T47D (cell line): ENCODE results near the gene ZXDB.
"Not testable (repeated sequence)": the region's sequence is repeated elsewhere in the genome, so short reads cannot be mapped to it uniquely, and the experiment has no call there.

Source experiments
- DNase-seq, 2 experiments: peaks; one replicate each; pipeline versions ENCODE4 v3.0.0 to v3.0.0-alpha.2; 2011 to 2012; ENCODE audit warnings: low read depth in 1 of 2, low spot score in 1 of 2
- JUND ChIP-seq: IDR thresholded peaks from 2 replicates; pipeline ENCODE4 v1.6.1; 2012; ENCODE audit warnings: low read depth
- in situ Hi-C: cut with HindIII; loops from 2 replicates; pipeline ENCODE4 v1.10.0; 2016; ENCODE audit warnings: low sequenced_read_pairs, low pct_unique_long_range_greater_than_20kb

Gene ZXDB

DNA sequence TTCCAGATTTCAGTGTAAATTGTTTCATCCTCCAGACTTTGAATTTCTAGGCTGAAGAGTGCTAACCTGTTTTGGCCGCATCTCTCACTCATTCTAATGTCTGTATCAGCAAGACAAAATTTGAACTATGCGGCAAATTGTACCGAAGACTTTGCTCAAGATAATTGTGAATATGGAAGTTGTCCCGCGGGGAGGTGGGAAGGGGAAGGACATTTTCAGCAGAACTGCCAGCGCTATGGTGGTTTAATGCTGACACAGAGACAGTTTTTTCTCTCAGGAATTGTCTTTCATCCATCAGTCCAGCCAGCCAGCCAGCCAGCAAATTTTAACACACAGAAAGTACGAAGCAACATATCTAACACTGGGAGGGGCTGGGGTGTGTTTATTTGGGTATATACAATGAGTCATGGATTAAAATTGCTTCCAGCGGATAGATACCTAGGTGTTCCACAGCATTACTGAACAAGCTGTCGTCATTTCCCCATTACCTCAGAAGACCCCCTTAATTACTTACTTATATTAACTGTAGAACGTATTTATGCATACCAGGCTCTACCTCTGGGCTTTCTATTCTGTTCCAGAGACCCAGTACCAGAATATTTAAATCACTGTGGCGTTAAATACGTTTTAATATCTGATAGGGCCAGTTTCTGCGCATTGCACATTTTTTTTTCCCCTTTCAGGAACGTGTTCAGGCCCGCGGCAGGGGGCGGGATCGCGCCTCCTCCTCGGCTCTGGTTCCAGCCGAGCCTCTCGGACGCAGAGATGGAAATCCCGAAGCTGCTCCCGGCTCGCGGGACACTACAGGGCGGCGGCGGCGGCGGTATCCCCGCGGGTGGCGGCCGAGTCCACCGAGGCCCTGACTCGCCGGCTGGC, at the start of gene ZXDB:
TSS of gene ZXDB (plus strand) at position 728 of the 876 bp plus-strand sequence. CDS start at position 766, 38 bp downstream.
- in situ Hi-C loops = not testable (repeated sequence)
- peak in 1 of 2 experiments; percentile 25 for DNase-seq

DNA sequence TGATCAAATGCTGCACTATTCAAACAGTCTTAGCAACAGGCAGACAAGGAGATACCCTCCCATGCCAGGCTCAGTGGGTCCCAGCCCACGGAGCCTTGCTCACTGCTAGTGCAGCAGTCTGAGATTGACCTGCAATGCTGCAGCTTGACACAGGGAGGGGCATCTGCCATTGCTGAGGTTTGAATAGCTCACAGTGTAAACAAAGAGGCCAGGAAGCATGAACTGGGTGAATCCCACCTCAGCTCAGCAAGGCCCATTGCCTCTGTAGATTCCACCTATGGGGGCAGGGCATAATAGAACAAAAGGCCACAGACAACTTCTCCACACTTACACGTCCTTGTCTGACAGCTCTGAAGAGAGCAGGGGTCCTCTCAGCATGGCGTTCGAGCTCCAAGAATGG, 26.6 kb upstream of the ZXDB start:
- TF ChIP-seq JUND = no peak
- in situ Hi-C loops = no loop called here
- no peak for DNase-seq

- no peak for TF ChIP-seq JUND
- in situ Hi-C loops = no loop called here
- peak in 1 of 2 experiments; percentile 34 for DNase-seq
These were observed 18.1 kb upstream of the ZXDB start for GRCh38 chrX:57573754-57574153.

DNA sequence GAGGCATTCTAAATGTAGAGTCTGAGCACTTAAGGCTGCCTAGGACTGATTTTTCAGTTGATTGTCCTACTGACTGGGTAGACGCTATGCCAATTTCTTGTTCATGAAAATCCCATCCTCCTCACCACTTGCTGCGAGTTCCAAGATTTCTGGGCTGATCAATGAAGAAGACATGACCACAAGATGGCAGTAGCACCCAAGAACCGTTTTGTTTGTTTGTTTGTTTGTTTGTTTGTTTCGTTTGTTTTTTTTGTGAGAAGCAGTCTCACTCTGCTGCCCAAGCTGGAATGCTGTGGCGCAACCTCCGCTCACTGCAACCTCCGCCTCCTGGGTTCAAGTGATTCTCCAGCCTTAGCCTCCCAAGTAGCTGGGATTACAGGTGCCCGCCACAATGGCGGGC, 8.9 kb upstream of the ZXDB start:
- in situ Hi-C loops = not testable (repeated sequence)
- peak in 1 of 2 experiments; percentile 19 for DNase-seq

DNA sequence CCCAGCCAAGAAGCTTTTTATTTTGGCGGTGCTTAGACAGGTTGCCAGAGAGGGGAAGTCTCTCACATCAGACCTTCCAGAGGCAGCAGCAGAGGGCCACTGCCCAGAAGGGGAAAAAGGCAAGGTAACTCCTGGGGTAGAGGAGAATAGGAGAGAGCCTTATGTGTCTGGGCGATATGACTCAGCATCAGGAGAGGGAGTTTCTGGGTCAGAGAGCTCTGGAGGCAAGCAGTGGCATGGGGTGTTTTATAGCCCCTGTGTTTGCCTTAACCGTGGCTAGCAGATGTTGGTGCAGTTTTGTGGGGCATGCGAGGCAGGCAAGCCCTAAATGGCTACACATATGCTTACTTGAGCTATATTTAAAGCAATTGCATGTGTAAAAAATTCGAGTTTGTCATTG, 8.3 kb upstream of the ZXDB start:
- no peak for DNase-seq
- in situ Hi-C loops = no loop called here
- TF ChIP-seq JUND = no peak

GRCh38 chrX:57586360-57586759, 5.5 kb upstream of the ZXDB start:
- DNase-seq = no peak
- in situ Hi-C loops = no loop called here
- no peak for TF ChIP-seq JUND

- no peak for TF ChIP-seq JUND
- in situ Hi-C loops = no loop called here
- no peak for DNase-seq
These were observed 4.7 kb upstream of the ZXDB start for GRCh38 chrX:57587062-57587461.

- in situ Hi-C loops = no loop called here
- DNase-seq = no peak
- TF ChIP-seq JUND = no peak
These were observed 4.2 kb upstream of the ZXDB start for GRCh38 chrX:57587607-57588006.

DNA sequence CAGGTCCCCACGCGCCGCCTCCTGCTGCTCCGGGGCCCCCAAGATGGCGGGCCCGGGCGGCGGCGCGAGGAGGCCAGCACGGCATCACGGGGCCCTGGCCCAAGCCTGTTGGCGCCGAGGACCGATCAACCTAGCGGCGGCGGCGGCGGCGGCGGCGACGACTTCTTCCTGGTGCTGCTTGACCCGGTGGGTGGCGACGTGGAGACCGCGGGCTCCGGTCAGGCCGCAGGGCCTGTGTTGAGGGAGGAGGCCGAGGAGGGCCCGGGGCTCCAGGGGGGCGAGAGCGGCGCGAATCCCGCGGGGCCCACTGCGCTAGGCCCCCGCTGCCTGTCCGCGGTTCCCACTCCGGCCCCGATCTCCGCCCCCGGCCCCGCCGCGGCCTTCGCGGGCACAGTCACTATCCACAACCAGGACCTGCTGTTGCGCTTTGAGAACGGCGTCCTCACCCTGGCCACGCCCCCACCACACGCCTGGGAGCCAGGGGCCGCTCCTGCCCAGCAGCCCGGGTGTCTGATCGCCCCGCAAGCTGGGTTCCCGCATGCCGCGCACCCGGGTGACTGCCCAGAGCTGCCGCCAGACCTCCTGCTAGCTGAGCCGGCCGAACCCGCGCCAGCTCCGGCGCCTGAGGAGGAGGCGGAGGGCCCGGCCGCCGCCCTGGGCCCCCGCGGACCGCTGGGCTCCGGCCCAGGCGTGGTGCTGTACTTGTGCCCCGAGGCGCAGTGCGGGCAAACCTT, 516 bp downstream of the ZXDB start:
- peak in 1 of 2 experiments; percentile 28 for DNase-seq
- in situ Hi-C loops = not testable (repeated sequence)

GRCh38 chrX:57592894-57593215, 1.0 kb downstream of the ZXDB start:
- in situ Hi-C loops = not testable (repeated sequence)
- peak in 1 of 2 experiments; percentile 73 for DNase-seq

DNA sequence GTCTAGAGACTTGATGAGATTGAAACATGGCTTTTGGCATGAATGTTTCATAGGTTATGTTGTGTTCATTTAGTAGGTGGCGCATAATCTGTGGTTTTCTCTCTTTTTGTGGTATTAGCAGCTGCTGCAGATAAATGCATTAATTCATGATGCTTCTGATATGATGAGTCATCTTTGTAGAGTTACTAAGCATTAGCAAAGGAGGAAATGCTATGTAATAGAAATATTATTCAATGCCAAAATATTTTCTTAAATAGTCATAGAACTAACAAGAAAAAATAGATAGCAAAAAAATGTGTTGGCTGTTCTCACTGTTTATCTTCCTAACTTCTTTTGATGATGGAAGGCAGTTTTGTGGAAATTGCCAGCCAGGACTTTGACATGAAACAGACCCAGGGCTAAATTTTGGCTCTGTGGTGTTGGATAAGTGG, 3.6 kb downstream of the ZXDB start:
- TF ChIP-seq JUND = no peak
- no peak for DNase-seq
- in situ Hi-C loops = no loop called here

DNA sequence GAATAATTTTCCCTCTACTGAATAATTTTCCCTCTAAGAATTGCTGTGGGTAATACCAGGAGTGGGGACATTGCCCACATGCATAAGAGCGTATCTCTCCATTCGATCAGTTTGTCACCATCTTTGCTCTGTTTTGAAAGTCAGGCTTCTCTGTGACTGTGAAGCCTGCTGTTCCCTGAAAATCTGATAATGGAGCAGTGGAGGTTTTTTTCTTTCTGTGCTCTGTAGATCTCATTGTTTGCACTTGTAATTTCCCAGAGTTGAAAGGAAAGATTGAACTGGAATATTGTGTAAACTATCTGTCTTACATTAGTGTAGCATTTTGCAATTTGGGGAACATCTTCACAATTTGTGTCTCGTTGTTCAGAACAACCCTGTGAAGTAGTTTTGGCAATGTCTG, 4.3 kb downstream of the ZXDB start:
- TF ChIP-seq JUND = no peak
- DNase-seq = no peak
- in situ Hi-C loops = no loop called here

GRCh38 chrX:57596516-57596915, 4.7 kb downstream of the ZXDB start:
- no peak for DNase-seq
- in situ Hi-C loops = no loop called here
- no peak for TF ChIP-seq JUND
